ENCODE measurements around the gene RCN1. TPM values are rescaled to one million over a fixed set of nuclear protein-coding genes. Genes with fewer than 3 reads are reported as not detected.
"Not testable (repeated sequence)": the region's sequence is repeated elsewhere in the genome, so short reads cannot be mapped to it uniquely, and the experiment has no call there.

Gene RCN1
- total and polyA plus RNA-seq, 4 donors, result 35.9 to 58.1 (median 46.4) TPM

GRCh38 chr11:32118025-32118974, 27.4 kb downstream of the RCN1 start:
- H3K27me3 ChIP-seq (ENCODE audit: control insufficient read depth in 4 of 4, insufficient read depth in 4 of 4, low read length in 3 of 4), result peaks cover 0 to 2% (median 0%) of the 10 kb centered on the region in 4 donors
- H3K4me3 ChIP-seq (ENCODE audit: low read depth in 1 of 3, low read length in 3 of 3), result no peak overlapping the region
- DNase-seq (ENCODE audit: low spot score), result no peak
- WGBS, result 89% methylated on average over 7 of the region's 7 CpGs
- no peaks in the 10 kb centered on the region for H3K36me3 ChIP-seq (ENCODE audit: control insufficient read depth in 4 of 4, insufficient read depth in 3 of 4, low read depth in 1 of 4, low read length in 3 of 4)
- H3K9ac ChIP-seq (ENCODE audit: low read depth in 1 of 2, low read length in 2 of 2), result no peak overlapping the region
- no peaks in the 10 kb centered on the region for H3K4me1 ChIP-seq (ENCODE audit: control insufficient read depth in 4 of 4, insufficient read depth in 4 of 4, low read length in 3 of 4)
- no peak for TF ChIP-seq NR2F2 (IDR thresholded peaks at IDR 0.05)
- no peak for TF ChIP-seq EGR1 (IDR thresholded peaks at IDR 0.05; ENCODE audit: low read depth in 2 of 2)
- TF ChIP-seq RAD21 (IDR thresholded peaks at IDR 0.05), result no peak
- TF ChIP-seq ATF3 (IDR thresholded peaks at IDR 0.05), result no peak
- TF ChIP-seq GABPA (IDR thresholded peaks at IDR 0.05 in 1 of 2, conservative IDR thresholded peaks at IDR 0.05 in 1 of 2), result no peak
- TF ChIP-seq, protein P1, sequence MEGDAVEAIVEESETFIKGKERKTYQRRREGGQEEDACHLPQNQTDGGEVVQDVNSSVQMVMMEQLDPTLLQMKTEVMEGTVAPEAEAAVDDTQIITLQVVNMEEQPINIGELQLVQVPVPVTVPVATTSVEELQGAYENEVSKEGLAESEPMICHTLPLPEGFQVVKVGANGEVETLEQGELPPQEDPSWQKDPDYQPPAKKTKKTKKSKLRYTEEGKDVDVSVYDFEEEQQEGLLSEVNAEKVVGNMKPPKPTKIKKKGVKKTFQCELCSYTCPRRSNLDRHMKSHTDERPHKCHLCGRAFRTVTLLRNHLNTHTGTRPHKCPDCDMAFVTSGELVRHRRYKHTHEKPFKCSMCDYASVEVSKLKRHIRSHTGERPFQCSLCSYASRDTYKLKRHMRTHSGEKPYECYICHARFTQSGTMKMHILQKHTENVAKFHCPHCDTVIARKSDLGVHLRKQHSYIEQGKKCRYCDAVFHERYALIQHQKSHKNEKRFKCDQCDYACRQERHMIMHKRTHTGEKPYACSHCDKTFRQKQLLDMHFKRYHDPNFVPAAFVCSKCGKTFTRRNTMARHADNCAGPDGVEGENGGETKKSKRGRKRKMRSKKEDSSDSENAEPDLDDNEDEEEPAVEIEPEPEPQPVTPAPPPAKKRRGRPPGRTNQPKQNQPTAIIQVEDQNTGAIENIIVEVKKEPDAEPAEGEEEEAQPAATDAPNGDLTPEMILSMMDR (IDR thresholded peaks at IDR 0.05; ENCODE audit: low read depth, low read length, missing input control), result no peak
- TF ChIP-seq TAF1 (conservative IDR thresholded peaks at IDR 0.05), result no peak
- TF ChIP-seq REST (IDR thresholded peaks at IDR 0.05), result no peak
- TF ChIP-seq, protein P2, sequence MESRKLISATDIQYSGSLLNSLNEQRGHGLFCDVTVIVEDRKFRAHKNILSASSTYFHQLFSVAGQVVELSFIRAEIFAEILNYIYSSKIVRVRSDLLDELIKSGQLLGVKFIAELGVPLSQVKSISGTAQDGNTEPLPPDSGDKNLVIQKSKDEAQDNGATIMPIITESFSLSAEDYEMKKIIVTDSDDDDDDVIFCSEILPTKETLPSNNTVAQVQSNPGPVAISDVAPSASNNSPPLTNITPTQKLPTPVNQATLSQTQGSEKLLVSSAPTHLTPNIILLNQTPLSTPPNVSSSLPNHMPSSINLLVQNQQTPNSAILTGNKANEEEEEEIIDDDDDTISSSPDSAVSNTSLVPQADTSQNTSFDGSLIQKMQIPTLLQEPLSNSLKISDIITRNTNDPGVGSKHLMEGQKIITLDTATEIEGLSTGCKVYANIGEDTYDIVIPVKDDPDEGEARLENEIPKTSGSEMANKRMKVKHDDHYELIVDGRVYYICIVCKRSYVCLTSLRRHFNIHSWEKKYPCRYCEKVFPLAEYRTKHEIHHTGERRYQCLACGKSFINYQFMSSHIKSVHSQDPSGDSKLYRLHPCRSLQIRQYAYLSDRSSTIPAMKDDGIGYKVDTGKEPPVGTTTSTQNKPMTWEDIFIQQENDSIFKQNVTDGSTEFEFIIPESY (IDR thresholded peaks at IDR 0.05), result no peak
- no peaks in the 10 kb centered on the region for H3K9me3 ChIP-seq (ENCODE audit: control insufficient read depth in 4 of 4, low read length in 3 of 4)
- no peak overlapping the region for H3K27ac ChIP-seq (ENCODE audit: low read depth in 1 of 2, low read length in 2 of 2)

DNA sequence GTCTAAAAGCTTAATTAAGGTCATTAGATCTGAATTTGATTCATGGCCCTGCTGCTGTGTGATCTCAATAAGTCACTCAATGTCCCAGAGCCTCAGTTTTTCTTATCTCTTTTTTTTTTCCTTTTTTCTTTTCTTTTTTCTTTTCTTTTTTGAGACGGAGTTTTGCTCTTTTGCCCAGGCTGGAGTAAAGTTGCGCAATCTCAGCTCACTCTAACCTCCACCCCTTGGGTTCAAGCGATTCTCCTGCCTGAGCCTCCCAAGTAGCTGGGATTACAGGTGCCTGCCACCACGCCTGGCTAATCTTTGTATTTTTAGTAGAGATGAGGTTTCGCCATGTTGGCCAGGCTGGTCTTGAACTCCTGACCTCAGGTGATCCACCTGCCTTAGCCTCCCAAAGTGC, 28.3 kb downstream of the RCN1 start:
- not testable (repeated sequence) for DNase-seq (ENCODE audit: low spot score); H3K4me3 ChIP-seq (ENCODE audit: low read depth in 1 of 3, low read length in 3 of 3); H3K27ac ChIP-seq (ENCODE audit: low read depth in 1 of 2, low read length in 2 of 2); H3K27me3 ChIP-seq (ENCODE audit: control insufficient read depth in 4 of 4, insufficient read depth in 4 of 4, low read length in 3 of 4); H3K36me3 ChIP-seq (ENCODE audit: control insufficient read depth in 4 of 4, insufficient read depth in 3 of 4, low read depth in 1 of 4, low read length in 3 of 4); H3K9ac ChIP-seq (ENCODE audit: low read depth in 1 of 2, low read length in 2 of 2); H3K4me1 ChIP-seq (ENCODE audit: control insufficient read depth in 4 of 4, insufficient read depth in 4 of 4, low read length in 3 of 4); H3K9me3 ChIP-seq (ENCODE audit: control insufficient read depth in 4 of 4, low read length in 3 of 4)
- 92% methylated on average over 5 of the region's 5 CpGs for WGBS
